HL-60 (cell line): Measurements from ENCODE around the gene APMAP.

Experiments
- POLR2AphosphoS5 ChIP-seq: IDR thresholded peaks from 2 replicates; pipeline ENCODE4 v1.6.1; 2012; ENCODE audit warnings: low read depth
- SPI1 ChIP-seq: IDR thresholded peaks from 2 replicates; pipeline ENCODE4 v1.6.1; 2012; ENCODE audit warnings: low read depth, mild to moderate bottlenecking, borderline replicate concordance
- TF ChIP-seq, protein P1 (sequence below): IDR thresholded peaks from one replicate; pipeline ENCODE4 v1.5.1; 2011; ENCODE audit warnings: low read length, control low read depth, inconsistent platforms; ENCODE audit not compliant: insufficient read depth

DNA sequence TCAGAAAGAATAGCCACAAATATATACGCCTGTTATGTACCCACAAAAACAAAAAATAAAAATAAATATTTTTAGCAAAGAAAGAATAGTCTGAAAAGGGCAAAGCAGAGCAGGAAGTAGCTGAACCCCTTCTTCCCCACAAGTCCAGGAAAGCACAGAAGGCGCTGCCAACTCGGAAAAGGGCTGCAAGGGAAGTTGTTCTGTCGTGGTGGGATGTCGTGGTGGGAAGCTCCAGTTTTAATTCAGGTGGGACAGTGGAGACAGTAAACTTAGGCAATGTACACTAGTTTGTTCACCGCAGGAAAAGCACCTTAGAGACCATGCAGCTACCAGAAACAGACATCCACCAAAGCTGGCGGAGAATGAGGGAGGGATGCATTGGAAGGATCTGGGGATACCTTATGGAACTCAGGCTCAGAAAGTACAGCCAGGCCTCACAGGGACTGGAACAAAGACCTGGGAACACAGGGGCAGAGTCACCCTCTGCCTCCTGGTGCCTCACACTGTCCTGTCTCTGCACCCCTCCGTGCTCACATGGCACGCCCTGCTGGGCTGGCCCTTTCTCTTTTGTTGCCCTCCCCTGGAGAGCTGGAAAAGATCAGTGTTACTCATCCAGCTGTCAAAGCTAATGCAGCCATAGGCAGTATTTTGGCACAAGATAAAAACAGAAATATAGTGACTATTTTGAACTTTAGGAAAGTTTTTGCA, 3.3 kb upstream of the APMAP start:
- TF ChIP-seq, protein P1, sequence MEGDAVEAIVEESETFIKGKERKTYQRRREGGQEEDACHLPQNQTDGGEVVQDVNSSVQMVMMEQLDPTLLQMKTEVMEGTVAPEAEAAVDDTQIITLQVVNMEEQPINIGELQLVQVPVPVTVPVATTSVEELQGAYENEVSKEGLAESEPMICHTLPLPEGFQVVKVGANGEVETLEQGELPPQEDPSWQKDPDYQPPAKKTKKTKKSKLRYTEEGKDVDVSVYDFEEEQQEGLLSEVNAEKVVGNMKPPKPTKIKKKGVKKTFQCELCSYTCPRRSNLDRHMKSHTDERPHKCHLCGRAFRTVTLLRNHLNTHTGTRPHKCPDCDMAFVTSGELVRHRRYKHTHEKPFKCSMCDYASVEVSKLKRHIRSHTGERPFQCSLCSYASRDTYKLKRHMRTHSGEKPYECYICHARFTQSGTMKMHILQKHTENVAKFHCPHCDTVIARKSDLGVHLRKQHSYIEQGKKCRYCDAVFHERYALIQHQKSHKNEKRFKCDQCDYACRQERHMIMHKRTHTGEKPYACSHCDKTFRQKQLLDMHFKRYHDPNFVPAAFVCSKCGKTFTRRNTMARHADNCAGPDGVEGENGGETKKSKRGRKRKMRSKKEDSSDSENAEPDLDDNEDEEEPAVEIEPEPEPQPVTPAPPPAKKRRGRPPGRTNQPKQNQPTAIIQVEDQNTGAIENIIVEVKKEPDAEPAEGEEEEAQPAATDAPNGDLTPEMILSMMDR: no peak
- TF ChIP-seq SPI1 (no peak), POLR2AphosphoS5 (no peak)
